HG02938 (cell line): ENCODE data around the gene FAR2.
"Not testable (repeated sequence)": the region's sequence is repeated elsewhere in the genome, so short reads cannot be mapped to it uniquely, and the experiment has no call there.

ENCODE experiments used
- ATAC-seq: cut with Tn5 transposase; IDR thresholded peaks from one replicate; pipeline ENCODE4 v1.9.1; 2021; ENCODE audit warnings: mild to moderate bottlenecking, moderate library complexity; ENCODE audit not compliant: unreplicated experiment

The FAR2 gene

GRCh38 chr12:29273178-29273843, 124.2 kb downstream of the FAR2 start:
- ATAC-seq: no peak

- no peak for ATAC-seq
These were observed 126.8 kb downstream of the FAR2 start for GRCh38 chr12:29275834-29276233.

GRCh38 chr12:29277231-29277630, 128.2 kb downstream of the FAR2 start:
- ATAC-seq: no peak

GRCh38 chr12:29278673-29279420, 129.8 kb downstream of the FAR2 start:
- ATAC-seq: no peak

GRCh38 chr12:29281371-29282005, 132.4 kb downstream of the FAR2 start:
- no peak for ATAC-seq

- no peak for ATAC-seq
These were observed 133.1 kb downstream of the FAR2 start for GRCh38 chr12:29282031-29282816.

GRCh38 chr12:29283969-29284700, 135.1 kb downstream of the FAR2 start:
- ATAC-seq: no peak

- no peak for ATAC-seq
These were observed 137.2 kb downstream of the FAR2 start for GRCh38 chr12:29286081-29286790.

- ATAC-seq: no peak
These were observed 138.5 kb downstream of the FAR2 start for GRCh38 chr12:29287622-29288021.

GRCh38 chr12:29288031-29288430, 139.0 kb downstream of the FAR2 start:
- ATAC-seq: no peak

- ATAC-seq: not testable (repeated sequence)
These were observed 141.4 kb downstream of the FAR2 start for GRCh38 chr12:29290475-29290874.

GRCh38 chr12:29291226-29291625, 142.1 kb downstream of the FAR2 start:
- ATAC-seq: no peak

- no peak for ATAC-seq
These were observed 150.6 kb downstream of the FAR2 start for GRCh38 chr12:29299633-29300032.

GRCh38 chr12:29301114-29301513, 152.0 kb downstream of the FAR2 start:
- ATAC-seq: no peak

GRCh38 chr12:29304388-29304787, 155.3 kb downstream of the FAR2 start:
- no peak for ATAC-seq

- no peak for ATAC-seq
These were observed 157.2 kb downstream of the FAR2 start for GRCh38 chr12:29306266-29306665.

- ATAC-seq: no peak
These were observed 157.6 kb downstream of the FAR2 start for GRCh38 chr12:29306682-29307081.

GRCh38 chr12:29309320-29309902, 160.3 kb downstream of the FAR2 start:
- no peak for ATAC-seq

GRCh38 chr12:29310899-29311298, 161.8 kb downstream of the FAR2 start:
- ATAC-seq: no peak

GRCh38 chr12:29314416-29314815, 165.3 kb downstream of the FAR2 start:
- no peak for ATAC-seq
